ENCODE results near the gene PPP1R15A.

DNA sequence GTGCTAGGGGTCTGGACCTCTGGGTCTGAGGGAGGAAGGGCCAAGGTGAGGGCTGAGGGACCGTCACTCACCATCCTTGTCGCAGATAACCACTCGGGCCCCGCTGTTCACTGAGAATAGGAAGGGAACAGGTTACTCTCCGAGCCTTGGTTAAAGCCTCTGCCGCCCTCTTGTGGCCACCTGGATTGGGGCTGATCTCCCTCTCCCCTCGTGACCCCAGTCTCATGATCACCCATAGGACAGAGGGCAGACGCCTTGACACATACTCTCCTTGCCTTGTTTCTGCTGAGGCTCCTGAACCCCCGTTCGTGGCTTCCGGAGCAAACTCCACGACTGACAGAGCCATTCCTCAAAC lies 36.5 kb upstream of the PPP1R15A start:
- TF ChIP-seq, protein P1, sequence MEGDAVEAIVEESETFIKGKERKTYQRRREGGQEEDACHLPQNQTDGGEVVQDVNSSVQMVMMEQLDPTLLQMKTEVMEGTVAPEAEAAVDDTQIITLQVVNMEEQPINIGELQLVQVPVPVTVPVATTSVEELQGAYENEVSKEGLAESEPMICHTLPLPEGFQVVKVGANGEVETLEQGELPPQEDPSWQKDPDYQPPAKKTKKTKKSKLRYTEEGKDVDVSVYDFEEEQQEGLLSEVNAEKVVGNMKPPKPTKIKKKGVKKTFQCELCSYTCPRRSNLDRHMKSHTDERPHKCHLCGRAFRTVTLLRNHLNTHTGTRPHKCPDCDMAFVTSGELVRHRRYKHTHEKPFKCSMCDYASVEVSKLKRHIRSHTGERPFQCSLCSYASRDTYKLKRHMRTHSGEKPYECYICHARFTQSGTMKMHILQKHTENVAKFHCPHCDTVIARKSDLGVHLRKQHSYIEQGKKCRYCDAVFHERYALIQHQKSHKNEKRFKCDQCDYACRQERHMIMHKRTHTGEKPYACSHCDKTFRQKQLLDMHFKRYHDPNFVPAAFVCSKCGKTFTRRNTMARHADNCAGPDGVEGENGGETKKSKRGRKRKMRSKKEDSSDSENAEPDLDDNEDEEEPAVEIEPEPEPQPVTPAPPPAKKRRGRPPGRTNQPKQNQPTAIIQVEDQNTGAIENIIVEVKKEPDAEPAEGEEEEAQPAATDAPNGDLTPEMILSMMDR (conservative IDR thresholded peaks at IDR 0.05; ENCODE audit: low read depth, low read length): peak; percentile 95
- TF ChIP-seq EZH2 (IDR thresholded peaks at IDR 0.05; ENCODE audit: borderline replicate concordance, low read depth, low read length, poor library complexity, severe bottlenecking): no peak
